Body of pancreas (tissue), 4 donors: Measurements from ENCODE around the gene GNB1L. TPM values are rescaled to one million over a fixed set of nuclear protein-coding genes. Genes with fewer than 3 reads are reported as not detected.

Experiments
- ATAC-seq: fragments of 150-250 bp; one replicate; pipeline ENCODE4 v1.9.1; 2016
- DNase-seq, 4 donors: peaks; one replicate each; pipeline ENCODE4 v3.0.0-alpha.2; 2019
- H3K27ac ChIP-seq, 4 donors: fragments of 200-600 bp; sonication (generic); 1 replicate in 3 of 4; 2 replicates in 1 of 4; pipeline versions ENCODE4 v1.5.1 to v1.6.1; 2016 to 2019; ENCODE audit warnings: mild to moderate bottlenecking in 1 of 4, mixed read lengths in 1 of 4, moderate library complexity in 1 of 4
- H3K27me3 ChIP-seq, 2 donors: fragments of 200-600 bp; sonication (generic); one replicate each; pipeline ENCODE4 v1.6.0; 2016; ENCODE audit warnings: mild to moderate bottlenecking in 1 of 2
- H3K36me3 ChIP-seq, 2 donors: fragments of 200-600 bp; sonication (generic); replicated peaks in 1 of 2; 2 replicates each; pipeline ENCODE4 v1.5.1; 2016; ENCODE audit warnings: low read depth in 2 of 2; ENCODE audit not compliant: insufficient read depth in 1 of 2
- H3K4me1 ChIP-seq: fragments of 200-600 bp; sonication (generic); one replicate; pipeline ENCODE4 v1.6.0; 2016
- H3K4me3 ChIP-seq, 2 donors: fragments of 200-600 bp; sonication (generic); 1 replicate in 1 of 2; 2 replicates in 1 of 2; pipeline ENCODE4 v1.5.1; 2016 to 2019
- H3K9me3 ChIP-seq, 3 donors: fragments of 200-600 bp; sonication (generic); 1 replicate in 2 of 3; 2 replicates in 1 of 3; pipeline ENCODE4 v1.5.1; 2016
- POLR2A ChIP-seq, 3 donors: fragments of 450-650 bp; IDR thresholded peaks; one replicate each; pipeline ENCODE4 v1.6.1; 2016; ENCODE audit warnings: antibody characterized with exemption in 3 of 3, mild to moderate bottlenecking in 2 of 3
- WGBS, 2 donors: methylation state at CpG; one replicate each; pipeline ENCODE4 v1.1.5; 2017; 5-methylcytosine and 5-hydroxymethylcytosine counted together
- intact Hi-C: fragments of 100-400 bp; cut with DNase I; formaldehyde crosslinking; loops from one replicate; pipeline ENCODE4 v1.15.1; 2023
- total RNA-seq, 2 donors: library from RNA; depleted of rRNA; stranded (reverse); fragments of >200 nt; gene quantifications; one replicate each; pipeline ENCODE4 v1.1.0, GENCODE V29; 2016
- TF ChIP-seq, protein P1 (sequence below), 7 experiments: fragments of 450-650 bp in 4 of 7; fragments of 200-600 bp in 3 of 7; sonication (generic) in 3 of 7; IDR thresholded peaks; one replicate each; pipeline ENCODE4 v1.5.1; 2016 to 2019; ENCODE audit warnings: antibody characterized with exemption in 7 of 7

The GNB1L gene
- total RNA-seq, 2 donors from 2014 or later, result 1.3 to 3.3 TPM

DNA sequence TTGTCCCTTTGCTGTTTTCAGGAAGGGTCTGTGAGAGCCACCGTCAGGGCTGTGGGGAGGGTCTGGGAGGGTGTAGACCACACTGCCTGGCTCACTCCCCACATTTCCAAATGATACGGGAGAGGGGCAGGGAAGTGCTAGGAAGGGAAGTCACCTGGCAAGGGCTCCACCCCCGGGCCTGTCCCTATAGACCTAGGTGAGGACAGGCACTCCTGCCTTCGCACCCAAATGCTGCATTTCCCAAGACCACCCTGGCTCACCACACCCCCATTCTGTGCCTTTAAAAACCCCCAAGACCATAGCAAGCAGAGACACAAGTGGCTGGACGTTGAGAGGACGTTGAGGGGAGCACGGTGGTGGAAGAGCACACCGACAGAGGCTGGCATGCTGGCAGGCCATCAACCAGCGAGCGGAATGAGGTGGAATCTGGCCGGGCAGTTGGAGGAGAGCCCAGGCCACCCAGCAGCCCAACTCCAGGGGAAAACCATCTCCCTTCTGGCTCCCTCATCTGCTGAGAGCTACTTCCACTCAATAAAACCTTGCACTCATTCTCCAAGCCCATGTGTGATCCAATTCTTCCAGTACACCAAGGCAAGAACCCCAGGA is 45.7 kb downstream of the GNB1L start:
- TF ChIP-seq, protein P1, sequence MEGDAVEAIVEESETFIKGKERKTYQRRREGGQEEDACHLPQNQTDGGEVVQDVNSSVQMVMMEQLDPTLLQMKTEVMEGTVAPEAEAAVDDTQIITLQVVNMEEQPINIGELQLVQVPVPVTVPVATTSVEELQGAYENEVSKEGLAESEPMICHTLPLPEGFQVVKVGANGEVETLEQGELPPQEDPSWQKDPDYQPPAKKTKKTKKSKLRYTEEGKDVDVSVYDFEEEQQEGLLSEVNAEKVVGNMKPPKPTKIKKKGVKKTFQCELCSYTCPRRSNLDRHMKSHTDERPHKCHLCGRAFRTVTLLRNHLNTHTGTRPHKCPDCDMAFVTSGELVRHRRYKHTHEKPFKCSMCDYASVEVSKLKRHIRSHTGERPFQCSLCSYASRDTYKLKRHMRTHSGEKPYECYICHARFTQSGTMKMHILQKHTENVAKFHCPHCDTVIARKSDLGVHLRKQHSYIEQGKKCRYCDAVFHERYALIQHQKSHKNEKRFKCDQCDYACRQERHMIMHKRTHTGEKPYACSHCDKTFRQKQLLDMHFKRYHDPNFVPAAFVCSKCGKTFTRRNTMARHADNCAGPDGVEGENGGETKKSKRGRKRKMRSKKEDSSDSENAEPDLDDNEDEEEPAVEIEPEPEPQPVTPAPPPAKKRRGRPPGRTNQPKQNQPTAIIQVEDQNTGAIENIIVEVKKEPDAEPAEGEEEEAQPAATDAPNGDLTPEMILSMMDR (IDR thresholded peaks at IDR 0.05), result no peak
- TF ChIP-seq POLR2A (IDR thresholded peaks at IDR 0.05), result no peak
- no peaks in the 10 kb centered on the region for H3K4me1 ChIP-seq
- no peak for ATAC-seq
- 76 to 81% methylated on average over 10 to 11 of the region's 11 CpGs for WGBS, 2 donors
- no peaks in the 10 kb centered on the region for H3K27me3 ChIP-seq
- intact Hi-C loops, result no loop called here
- H3K4me3 ChIP-seq, result no peak overlapping the region
- H3K9me3 ChIP-seq, result no peaks in the 10 kb centered on the region
- no peaks in the 10 kb centered on the region for H3K36me3 ChIP-seq
- no peak overlapping the region for H3K27ac ChIP-seq
- peak in 1 of 4 donors; percentile 4 for DNase-seq

DNA sequence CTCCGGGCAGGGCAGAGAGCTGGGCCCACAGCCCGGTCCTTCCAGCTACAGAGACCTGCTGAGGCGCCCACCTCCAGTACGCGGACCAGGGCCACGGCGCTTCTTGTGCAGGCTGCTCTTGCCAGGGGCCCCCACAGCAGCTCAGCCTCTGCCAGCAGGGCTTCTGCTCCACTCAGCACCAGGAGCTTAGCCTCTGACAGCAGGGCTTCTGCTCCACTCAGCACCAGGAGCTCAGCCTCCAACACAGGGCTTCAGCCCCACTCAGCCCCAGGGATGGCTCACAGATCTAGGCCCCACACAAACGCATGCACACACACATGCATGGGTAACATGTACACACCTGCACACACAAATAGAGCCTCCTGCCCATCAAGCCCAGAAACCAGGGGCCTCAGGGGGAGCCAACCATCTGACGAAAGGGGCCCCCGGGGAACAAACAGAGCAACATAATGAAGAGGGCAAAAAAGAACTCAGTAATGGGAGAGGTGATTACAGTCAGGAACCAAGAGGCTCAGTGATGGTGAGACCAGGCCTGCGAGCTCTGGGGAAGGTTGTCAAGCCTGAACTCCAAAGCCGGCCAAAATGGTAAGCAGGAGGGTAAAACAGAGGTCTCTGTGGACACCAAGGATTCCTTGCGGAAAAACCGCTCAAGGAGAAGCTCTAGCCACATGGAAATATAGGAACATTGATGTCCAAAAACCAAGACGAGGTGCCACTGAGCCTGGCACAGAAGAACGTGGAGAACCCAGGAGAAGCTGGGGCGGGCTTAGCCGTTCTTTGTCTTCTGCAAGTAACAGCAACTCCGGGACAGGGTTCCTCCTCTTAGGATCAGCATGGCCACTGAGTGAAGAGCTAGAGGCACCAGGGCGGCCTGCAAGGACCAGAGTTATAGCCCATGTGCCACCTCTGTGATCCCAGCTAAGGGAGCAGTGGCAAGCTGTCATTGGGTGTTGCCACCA is 46.5 kb downstream of the GNB1L start:
- TF ChIP-seq, protein P1 (IDR thresholded peaks at IDR 0.05), result no peak
- TF ChIP-seq POLR2A (IDR thresholded peaks at IDR 0.05), result no peak
- DNase-seq, result no peak
- H3K9me3 ChIP-seq, result no peaks in the 10 kb centered on the region
- H3K27me3 ChIP-seq, result no peaks in the 10 kb centered on the region
- H3K4me3 ChIP-seq, result no peak overlapping the region
- H3K4me1 ChIP-seq, result no peaks in the 10 kb centered on the region
- 87 to 89% methylated on average over 12 to 20 of the region's 20 CpGs for WGBS, 2 donors
- no peak overlapping the region for H3K27ac ChIP-seq
- intact Hi-C loops, result no loop called here
- no peaks in the 10 kb centered on the region for H3K36me3 ChIP-seq
- no peak for ATAC-seq

DNA sequence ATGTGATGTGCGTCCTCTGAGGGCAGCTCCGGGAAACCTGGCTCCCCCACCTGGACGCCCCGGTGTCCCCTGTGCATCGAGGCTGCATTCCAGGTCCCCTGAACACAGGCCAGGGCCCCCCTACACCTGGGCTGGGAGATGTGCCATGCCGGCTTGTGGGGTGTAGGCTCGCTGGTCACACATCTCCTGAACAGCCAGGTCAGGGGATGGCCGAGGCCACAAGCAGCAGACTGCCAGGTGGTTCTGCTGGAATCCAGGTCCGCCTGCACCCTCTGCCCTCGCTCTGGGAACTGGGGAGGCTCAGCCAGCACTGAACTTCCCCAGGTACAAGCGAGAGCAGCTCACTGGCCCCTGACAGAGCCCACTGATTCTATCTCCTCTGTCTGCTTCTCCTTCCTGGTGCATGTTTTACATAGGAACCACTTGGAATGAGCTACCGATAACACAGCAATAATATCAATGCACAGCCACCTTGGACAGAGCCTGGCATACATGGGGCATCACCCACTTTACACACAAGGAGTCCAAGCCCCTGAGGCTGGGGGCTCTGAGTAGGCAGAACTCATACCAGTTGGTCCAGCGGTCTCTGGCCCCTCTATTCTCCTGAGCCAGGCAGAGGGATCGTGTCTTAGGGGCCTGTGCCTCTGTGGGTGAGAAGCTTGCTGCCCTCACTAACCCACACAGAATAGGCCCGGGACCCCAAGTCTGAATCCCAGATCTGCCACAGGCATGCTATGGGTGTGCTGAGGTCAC is 47.3 kb downstream of the GNB1L start:
- WGBS, 2 donors, result 93 to 100% methylated on average over 4 to 15 of the region's 15 CpGs
- no peaks in the 10 kb centered on the region for H3K4me1 ChIP-seq
- no peak overlapping the region for H3K27ac ChIP-seq
- no peak overlapping the region for H3K4me3 ChIP-seq
- no peaks in the 10 kb centered on the region for H3K27me3 ChIP-seq
- intact Hi-C loops, result no loop called here
- no peaks in the 10 kb centered on the region for H3K36me3 ChIP-seq
- ATAC-seq, result no peak
- peak in 1 of 4 donors; percentile 9 for DNase-seq
- TF ChIP-seq POLR2A (IDR thresholded peaks at IDR 0.05), result no peak
- TF ChIP-seq, protein P1 (IDR thresholded peaks at IDR 0.05), result no peak
- H3K9me3 ChIP-seq, result no peaks in the 10 kb centered on the region

DNA sequence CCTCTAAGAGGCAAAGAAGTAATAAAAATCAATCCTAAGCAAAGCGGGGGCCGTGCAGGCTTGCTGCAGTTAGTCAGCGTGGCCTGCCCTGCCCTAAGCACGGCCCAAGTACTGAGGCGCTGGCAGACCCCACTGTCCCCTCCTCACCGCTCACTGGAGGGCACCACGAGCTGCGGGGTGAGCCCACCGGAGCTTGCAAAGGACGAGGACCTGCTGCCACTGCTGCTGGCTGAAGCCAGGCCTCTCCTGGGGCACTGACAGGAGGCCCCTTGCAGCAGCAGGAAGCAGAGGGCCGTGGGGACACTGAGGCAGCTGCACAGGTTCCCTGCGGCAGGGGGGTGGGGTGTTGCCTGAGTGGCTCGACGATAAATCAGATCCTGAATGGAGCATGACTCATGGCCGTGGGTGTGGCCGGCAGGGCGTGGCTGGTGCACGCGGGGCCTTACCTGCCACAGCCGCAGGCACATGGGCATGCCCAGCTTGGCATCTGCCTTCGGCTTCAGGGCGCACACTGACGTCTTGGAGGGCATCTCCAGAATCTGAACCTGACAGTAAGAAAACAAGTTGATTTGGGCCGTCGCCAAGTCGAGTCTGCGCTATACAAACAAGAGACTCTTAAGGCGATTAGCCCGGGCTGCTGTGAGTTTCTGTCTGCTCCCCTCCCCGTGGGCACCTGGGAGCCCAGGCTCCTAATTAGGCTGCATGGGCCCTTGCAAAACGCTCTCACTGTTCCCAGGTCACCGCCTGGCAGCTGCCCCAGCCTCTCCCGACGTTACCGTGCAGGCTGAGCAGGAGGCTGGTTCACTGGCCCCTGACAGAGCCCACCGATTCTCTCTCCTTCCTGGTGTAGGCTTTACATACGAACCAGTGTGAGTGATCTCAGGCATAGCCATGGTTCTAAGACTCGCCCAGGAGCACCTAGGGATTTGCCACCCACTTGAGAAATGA is 48.2 kb downstream of the GNB1L start:
- Histone ChIP-seq H3K27ac (no peak overlapping the region), H3K9me3 (no peaks in the 10 kb centered on the region), H3K4me3 (no peak overlapping the region), H3K4me1 (no peaks in the 10 kb centered on the region), H3K36me3 (no peaks in the 10 kb centered on the region), H3K27me3 (no peaks in the 10 kb centered on the region)
- intact Hi-C loops, result no loop called here
- WGBS, 2 donors, result 75 to 85% methylated on average over 5 to 35 of the region's 38 CpGs
- DNase-seq, result peak in 3 of 4 donors; percentile 12 to 37 (median 29)
- no peak for TF ChIP-seq POLR2A (IDR thresholded peaks at IDR 0.05)
- TF ChIP-seq, protein P1 (IDR thresholded peaks at IDR 0.05), result no peak
- ATAC-seq, result no peak
